GM19452 (cell line): Measurements from ENCODE around the gene ARHGAP19.

Experiments
- ATAC-seq: cut with Tn5 transposase; IDR thresholded peaks from one replicate; pipeline ENCODE4 v1.9.1; 2021; ENCODE audit not compliant: unreplicated experiment

ARHGAP19 gene

DNA sequence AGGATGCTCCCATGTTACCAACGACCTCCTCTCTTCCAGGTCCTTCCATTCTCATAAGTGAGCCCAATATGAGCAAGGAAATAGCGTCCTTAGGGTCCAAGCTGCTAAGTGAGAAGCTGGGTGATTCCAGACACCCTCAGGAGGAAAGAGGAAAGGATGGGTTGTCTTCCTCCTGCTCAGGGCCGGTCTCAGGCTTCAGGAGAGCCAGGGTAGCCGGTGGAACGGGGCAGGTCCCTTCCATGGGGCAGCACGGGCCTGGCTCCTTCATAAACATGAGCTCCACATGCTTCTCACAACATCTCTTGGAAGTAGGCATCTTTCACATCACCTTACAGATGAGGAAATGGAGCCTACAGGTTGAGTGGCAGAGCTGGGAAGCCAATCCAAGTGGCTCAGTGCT, 119.4 kb downstream of the ARHGAP19 start:
- ATAC-seq, result no peak
